Activated CD8-positive, alpha-beta memory T cell treated with anti-CD3 and anti-CD28 coated beads for 48 hours (primary cell): ENCODE measurements around the gene MACROD1.

Experiments used
- DNase-seq, 3 experiments: peaks; one replicate each; pipeline ENCODE4 v3.0.0-alpha.2; 2020; ENCODE audit warnings: low read depth in 2 of 3, low spot score in 2 of 3

Gene MACROD1

GRCh38 chr11:64165842-64166635 lies at the start of gene MACROD1:
Gene MACROD1, minus strand, starts transcription at chr11:64166113. Its CDS starts 119 bp downstream, at chr11:64165994.
- DNase-seq: peak; percentile 64 to 73 (median 69)

- DNase-seq: no peak
Observed at GRCh38 chr11:64211181-64211872, 45.4 kb upstream of the MACROD1 start.

GRCh38 chr11:64210301-64211020 lies 44.5 kb upstream of the MACROD1 start:
- DNase-seq: no peak

GRCh38 chr11:64209563-64209843 lies 43.6 kb upstream of the MACROD1 start:
- no peak for DNase-seq

GRCh38 chr11:64208796-64209562 lies 43.1 kb upstream of the MACROD1 start:
- DNase-seq: no peak

- DNase-seq: no peak
Observed at GRCh38 chr11:64208086-64208795, 42.3 kb upstream of the MACROD1 start.

GRCh38 chr11:64207256-64208085 lies 41.6 kb upstream of the MACROD1 start:
- DNase-seq: peak in 2 of 3 experiments; percentile 61 to 79

- DNase-seq: peak in 2 of 3 experiments; percentile 52 to 63
Observed at GRCh38 chr11:64206457-64207255, 40.7 kb upstream of the MACROD1 start, which contains the start of gene FERMT3. Gene FERMT3, plus strand, starts transcription at chr11:64206721. Its CDS starts 644 bp downstream, at chr11:64207365.

GRCh38 chr11:64204464-64204989 lies 38.6 kb upstream of the MACROD1 start:
- DNase-seq: no peak

GRCh38 chr11:64204080-64204440 lies 38.1 kb upstream of the MACROD1 start:
- DNase-seq: no peak

GRCh38 chr11:64203421-64204079 lies 37.6 kb upstream of the MACROD1 start:
- DNase-seq: no peak

GRCh38 chr11:64202992-64203391 lies 37.1 kb upstream of the MACROD1 start:
- no peak for DNase-seq

GRCh38 chr11:64201543-64201942 lies 35.6 kb upstream of the MACROD1 start:
- DNase-seq: no peak

- DNase-seq: no peak
Observed at GRCh38 chr11:64198511-64198910, 32.6 kb upstream of the MACROD1 start.

- DNase-seq: no peak
Observed at GRCh38 chr11:64196626-64197025, 30.7 kb upstream of the MACROD1 start.

- DNase-seq: no peak
Observed at GRCh38 chr11:64192434-64192833, 26.5 kb upstream of the MACROD1 start.

- peak; percentile 31 to 45 (median 33) for DNase-seq
Observed at GRCh38 chr11:64186492-64187165, 20.7 kb upstream of the MACROD1 start.
